ENCODE measurements around the gene PITX1.

DNA sequence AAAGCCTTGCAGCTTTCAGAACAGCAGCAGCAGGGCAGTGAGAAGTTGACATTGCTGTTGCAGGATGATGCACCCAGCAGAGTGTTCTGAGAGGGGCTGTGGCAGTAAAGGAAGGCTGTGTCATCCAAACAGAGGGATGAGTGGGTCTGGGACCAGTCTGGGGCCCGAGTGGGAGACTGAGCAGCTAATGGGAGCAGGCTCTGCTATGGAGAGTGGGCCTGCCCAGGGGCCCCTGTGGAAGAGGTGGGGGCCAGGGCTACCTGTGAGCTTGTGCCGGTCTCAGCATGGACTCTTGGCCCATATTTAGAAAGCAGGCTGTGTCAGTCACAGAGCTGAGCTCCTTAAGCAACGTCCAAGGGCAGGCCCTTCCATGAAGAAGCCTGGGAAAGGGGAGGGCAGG lies 26.0 kb upstream of the PITX1 start:
- TF ChIP-seq POLR2A (IDR thresholded peaks at IDR 0.05): no peak
- TF ChIP-seq, protein P1, sequence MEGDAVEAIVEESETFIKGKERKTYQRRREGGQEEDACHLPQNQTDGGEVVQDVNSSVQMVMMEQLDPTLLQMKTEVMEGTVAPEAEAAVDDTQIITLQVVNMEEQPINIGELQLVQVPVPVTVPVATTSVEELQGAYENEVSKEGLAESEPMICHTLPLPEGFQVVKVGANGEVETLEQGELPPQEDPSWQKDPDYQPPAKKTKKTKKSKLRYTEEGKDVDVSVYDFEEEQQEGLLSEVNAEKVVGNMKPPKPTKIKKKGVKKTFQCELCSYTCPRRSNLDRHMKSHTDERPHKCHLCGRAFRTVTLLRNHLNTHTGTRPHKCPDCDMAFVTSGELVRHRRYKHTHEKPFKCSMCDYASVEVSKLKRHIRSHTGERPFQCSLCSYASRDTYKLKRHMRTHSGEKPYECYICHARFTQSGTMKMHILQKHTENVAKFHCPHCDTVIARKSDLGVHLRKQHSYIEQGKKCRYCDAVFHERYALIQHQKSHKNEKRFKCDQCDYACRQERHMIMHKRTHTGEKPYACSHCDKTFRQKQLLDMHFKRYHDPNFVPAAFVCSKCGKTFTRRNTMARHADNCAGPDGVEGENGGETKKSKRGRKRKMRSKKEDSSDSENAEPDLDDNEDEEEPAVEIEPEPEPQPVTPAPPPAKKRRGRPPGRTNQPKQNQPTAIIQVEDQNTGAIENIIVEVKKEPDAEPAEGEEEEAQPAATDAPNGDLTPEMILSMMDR (IDR thresholded peaks at IDR 0.05): no peak
